ENCODE data around the gene GDE1. TPM values are rescaled to one million over a fixed set of nuclear protein-coding genes. Genes with fewer than 3 reads are reported as not detected.
A peak's percentile ranks its signal among the peaks of the same experiment; 100 is the strongest.

Gene GDE1
- total RNA-seq, 1 experiment from 2014 or later = 61.8 TPM

GRCh38 chr16:19524356-19524615 lies 2.4 kb upstream of the GDE1 start:
- no peak for DNase-seq (ENCODE audit: low read depth)

- peak; percentile 95 for DNase-seq (ENCODE audit: low read depth)
These were observed 1.9 kb upstream of the GDE1 start, which contains the start of gene CCP110 for GRCh38 chr16:19523559-19524355. Gene CCP110 (plus strand): TSS chr16:19523942. CDS start chr16:19527882, 3,940 bp downstream.

- no peak for DNase-seq (ENCODE audit: low read depth)
These were observed 1.3 kb upstream of the GDE1 start for GRCh38 chr16:19523184-19523558.

- no peak for DNase-seq (ENCODE audit: low read depth)
These were observed 862 bp upstream of the GDE1 start for GRCh38 chr16:19522760-19523159.

- no peak for DNase-seq (ENCODE audit: low read depth)
These were observed 467 bp upstream of the GDE1 start for GRCh38 chr16:19522397-19522732.

GRCh38 chr16:19520861-19521331 lies 1.0 kb downstream of the GDE1 start:
- peak; percentile 11 for DNase-seq (ENCODE audit: low read depth)

DNA sequence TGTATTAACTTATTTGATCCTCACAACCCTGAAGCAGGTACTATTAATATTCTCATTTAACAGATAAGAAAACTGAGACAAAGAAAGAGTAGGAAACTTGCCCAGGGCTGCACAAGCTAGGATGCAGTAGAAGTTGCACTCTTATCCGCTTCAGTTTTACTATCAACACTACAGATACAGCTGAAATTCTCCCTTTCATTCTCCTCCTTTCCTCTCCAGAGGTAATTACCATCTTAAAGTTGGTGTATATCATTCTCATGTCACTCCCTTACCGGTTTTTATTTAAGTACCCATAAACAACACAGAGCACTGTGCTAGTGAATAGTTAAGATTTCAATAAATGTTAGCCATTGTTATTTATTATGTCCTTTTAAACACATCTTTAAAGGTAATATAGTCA lies 3.5 kb downstream of the GDE1 start:
- DNase-seq (ENCODE audit: low read depth) = no peak

GRCh38 chr16:19517424-19518089 lies 4.3 kb downstream of the GDE1 start:
- peak; percentile 90 for DNase-seq (ENCODE audit: low read depth)

GRCh38 chr16:19515757-19516156 lies 6.1 kb downstream of the GDE1 start:
- DNase-seq (ENCODE audit: low read depth) = peak; percentile 12

- DNase-seq (ENCODE audit: low read depth) = no peak
These were observed 8.4 kb downstream of the GDE1 start for GRCh38 chr16:19513377-19514053.

DNA sequence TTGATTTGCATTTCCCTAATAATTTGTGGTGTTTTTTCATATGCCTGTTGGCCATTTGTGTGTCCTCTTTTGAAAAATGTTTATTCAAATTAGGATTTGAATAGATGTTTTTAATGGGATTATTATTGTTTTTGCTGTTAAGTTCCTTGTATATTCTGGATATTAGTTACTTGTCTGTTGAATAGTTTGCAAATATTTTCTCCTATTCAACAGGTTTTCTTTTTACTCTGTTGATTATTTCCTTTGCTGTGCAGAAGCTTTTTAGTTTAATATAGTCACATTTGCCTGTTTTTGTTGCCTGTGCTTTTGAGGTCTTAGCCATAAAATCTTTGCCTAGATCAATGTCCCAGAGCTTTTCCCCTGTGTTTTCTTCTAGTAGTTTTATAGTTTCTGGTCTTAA lies 9.6 kb downstream of the GDE1 start:
- DNase-seq (ENCODE audit: low read depth) = no peak

DNA sequence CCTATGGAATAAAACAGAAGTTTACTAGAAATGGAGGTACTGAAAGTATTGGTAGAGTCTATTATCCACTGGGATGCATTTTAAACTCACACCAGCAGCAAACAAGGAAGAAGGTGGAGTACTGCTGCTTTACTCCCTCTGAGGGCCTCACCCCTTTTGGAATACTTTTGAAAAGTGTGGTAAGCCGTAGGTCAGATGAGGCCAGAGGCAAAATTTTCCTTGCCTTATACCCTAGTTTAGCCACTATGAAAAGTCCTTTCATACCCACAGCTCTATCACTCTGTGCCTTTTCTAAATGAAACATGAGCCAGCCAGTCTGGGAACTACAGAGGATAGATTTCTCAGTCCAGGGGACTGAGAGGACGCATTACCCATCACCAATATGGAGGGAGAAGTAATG lies 14.0 kb downstream of the GDE1 start:
- no peak for DNase-seq (ENCODE audit: low read depth)

- no peak for DNase-seq (ENCODE audit: low read depth)
These were observed 14.9 kb downstream of the GDE1 start for GRCh38 chr16:19506965-19507364.

DNA sequence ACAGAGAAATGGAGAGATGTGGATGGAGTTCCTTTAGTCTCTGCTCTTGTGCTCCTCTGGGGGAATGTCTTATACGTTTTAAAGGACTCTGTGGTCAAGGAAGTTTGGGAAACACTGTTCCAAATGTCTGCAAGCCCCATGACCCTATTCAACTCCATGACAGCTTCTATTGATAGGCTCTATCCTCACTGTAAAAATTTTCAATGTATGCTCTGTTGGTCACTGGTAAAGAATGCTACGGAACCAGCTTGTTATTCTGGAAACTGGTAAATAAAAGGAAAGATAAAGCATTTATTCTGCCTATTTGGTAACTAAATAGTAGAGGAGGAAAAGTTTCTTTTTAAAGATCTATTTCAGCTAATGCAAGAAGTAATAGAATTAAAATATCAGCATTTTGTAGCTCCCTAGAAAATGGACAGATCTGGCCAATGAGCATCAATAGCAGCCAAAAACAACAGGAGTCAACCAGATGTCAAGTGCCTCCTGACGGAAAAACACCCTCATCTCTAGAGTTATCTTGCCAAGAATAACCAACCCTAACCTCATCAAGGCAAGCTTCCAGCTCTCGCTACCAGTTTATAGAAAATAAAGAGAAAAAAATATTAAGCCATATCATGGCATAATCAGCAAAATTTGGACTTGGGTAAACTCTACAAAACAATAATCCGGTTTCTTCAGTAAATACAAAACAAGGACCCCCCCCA lies 16.1 kb downstream of the GDE1 start:
- DNase-seq (ENCODE audit: low read depth) = peak; percentile 59

- no peak for DNase-seq (ENCODE audit: low read depth)
These were observed 18.3 kb downstream of the GDE1 start for GRCh38 chr16:19503461-19504075.

DNA sequence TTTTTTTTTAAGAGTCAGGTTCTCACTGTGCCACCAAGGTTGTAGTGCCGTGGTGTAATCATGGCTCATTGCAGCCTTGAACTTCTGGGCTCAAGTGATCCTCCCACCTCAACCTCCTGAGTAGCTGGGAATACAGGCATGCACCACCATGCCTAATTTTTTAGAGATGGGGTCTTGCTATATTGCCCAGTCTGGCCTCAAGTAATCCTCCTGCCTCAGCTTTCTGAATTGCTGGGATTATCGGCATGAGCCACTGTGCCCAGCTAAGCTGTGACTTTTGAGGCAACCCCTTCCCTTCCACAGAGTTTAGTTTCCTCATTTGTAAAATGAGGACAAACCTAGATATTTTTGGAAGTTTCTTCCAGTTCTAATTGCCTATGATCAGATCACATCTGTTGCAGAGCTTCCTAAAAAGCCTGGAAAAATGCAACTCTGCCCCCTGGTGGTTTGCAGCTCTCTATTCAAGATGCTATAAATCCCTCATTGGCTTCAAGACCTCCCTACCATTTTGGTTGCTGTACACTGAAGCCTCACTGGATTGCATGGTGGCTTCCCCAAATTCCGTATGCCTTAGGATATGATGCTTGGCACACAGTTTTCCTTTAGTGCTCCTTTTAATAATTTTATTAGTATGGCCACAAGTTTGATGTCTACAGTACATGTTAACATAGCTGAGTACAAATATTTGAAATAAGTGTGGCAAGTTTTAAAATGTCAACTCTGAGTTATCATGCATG lies 19.3 kb downstream of the GDE1 start:
- peak; percentile 70 for DNase-seq (ENCODE audit: low read depth)

- DNase-seq (ENCODE audit: low read depth) = no peak
These were observed 22.4 kb downstream of the GDE1 start for GRCh38 chr16:19499481-19499880.

DNA sequence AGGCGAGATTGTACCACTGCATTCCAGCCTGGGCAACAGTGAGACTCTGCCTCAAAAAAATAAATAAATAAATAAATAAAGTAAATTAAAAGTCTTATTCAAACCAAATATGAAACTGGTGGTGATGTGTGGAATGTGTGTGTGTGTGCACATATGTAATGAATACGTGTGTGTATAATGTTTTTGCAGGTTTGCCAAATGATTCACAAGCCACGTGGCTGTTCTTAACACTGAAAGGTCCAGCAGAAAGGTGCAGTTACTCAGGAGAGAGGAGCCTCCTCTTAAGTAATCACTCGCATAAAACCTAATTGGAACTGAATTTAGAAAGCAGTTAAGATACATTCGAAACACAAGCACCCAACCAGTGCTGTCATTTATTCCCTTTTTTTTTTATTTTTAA lies 22.9 kb downstream of the GDE1 start:
- no peak for DNase-seq (ENCODE audit: low read depth)

- DNase-seq (ENCODE audit: low read depth) = no peak
These were observed 24.7 kb downstream of the GDE1 start for GRCh38 chr16:19497176-19497575.

DNA sequence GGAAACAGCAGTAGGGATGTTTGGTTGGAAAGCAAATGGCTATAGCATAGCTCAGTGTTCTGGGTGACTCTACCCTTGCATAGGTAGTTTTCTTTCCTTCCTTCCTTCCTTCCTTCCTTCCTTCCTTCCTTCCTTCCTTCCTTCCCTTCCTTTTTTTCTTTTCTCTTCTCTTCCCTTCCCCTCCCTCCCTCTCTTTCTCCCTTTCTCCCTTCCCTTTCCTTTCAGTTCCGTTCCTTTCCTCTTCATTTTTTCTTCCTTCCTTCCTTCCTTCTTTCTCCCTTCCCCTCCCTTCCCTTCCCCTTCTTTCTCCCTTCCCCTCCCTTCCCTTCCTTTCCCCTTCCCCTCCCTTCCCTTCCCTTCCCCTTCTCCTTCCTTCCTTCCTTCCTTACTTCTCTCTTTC lies 31.3 kb downstream of the GDE1 start:
- no peak for DNase-seq (ENCODE audit: low read depth)

GRCh38 chr16:19488213-19488640 lies 33.7 kb downstream of the GDE1 start:
- DNase-seq (ENCODE audit: low read depth) = no peak

Measured in LHCN-M2 (cell line).